ENCODE measurements around the gene THAP4. TPM values are rescaled to one million over a fixed set of nuclear protein-coding genes. Genes with fewer than 3 reads are reported as not detected.

Gene THAP4
- total RNA-seq, 1 donor from 2014 or later: 46.0 TPM

DNA sequence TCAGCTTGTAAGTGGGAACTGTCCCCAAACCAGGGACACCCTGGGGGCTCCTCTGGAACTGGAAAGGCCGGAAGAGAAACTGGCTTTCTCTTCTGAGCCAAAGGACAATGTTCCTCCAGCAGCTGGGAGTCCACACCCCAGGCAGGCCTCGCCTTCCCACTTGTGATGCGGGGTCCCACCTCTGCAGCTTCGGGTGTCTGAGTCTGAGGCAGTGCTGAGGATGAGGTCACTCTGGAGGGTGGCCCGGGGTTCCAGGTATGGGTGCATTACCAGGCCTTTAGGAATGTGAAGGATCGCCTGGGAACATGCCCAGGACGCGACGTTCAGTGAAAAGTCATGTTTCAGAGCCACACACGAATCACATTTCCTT, 96.6 kb downstream of the THAP4 start:
- Histone ChIP-seq H3K4me1 (ENCODE audit: insufficient read depth, low read length) (peaks cover 22% of the 10 kb centered on the region), H3K27ac (ENCODE audit: low read depth, low read length) (no peak overlapping the region), H3K79me2 (ENCODE audit: insufficient read depth, low read length) (no peaks in the 10 kb centered on the region), H3K9ac (ENCODE audit: low read length) (no peak overlapping the region), H3K4me2 (ENCODE audit: low read length) (peak overlapping the region; percentile 86), H3K36me3 (ENCODE audit: insufficient read depth, low read length) (no peaks in the 10 kb centered on the region), H3K4me3 (ENCODE audit: insufficient read depth, low read depth, low read length) (peak overlapping the region; percentile 55), H2AFZ (ENCODE audit: low read depth, low read length) (peak overlapping the region; percentile 79), H3K27me3 (ENCODE audit: insufficient read depth, low read length) (peaks cover 4% of the 10 kb centered on the region), H3K9me3 (ENCODE audit: insufficient read depth, low read depth, low read length) (no peaks in the 10 kb centered on the region), H4K20me1 (ENCODE audit: insufficient read depth, low read length) (no peaks in the 10 kb centered on the region)
- H3K27ac Mint-ChIP-seq (ENCODE audit: unreplicated experiment): peak overlapping the region; percentile 88
- peak; percentile 49 for DNase-seq (ENCODE audit: low read depth)
- H3K36me3 Mint-ChIP-seq (ENCODE audit: low read depth, unreplicated experiment): no peaks in the 10 kb centered on the region
- no peaks in the 10 kb centered on the region for H3K9me3 Mint-ChIP-seq (ENCODE audit: unreplicated experiment)
- TF ChIP-seq EZH2 (IDR thresholded peaks at IDR 0.05; ENCODE audit: insufficient read depth, low read length): no peak
- TF ChIP-seq, protein P1, sequence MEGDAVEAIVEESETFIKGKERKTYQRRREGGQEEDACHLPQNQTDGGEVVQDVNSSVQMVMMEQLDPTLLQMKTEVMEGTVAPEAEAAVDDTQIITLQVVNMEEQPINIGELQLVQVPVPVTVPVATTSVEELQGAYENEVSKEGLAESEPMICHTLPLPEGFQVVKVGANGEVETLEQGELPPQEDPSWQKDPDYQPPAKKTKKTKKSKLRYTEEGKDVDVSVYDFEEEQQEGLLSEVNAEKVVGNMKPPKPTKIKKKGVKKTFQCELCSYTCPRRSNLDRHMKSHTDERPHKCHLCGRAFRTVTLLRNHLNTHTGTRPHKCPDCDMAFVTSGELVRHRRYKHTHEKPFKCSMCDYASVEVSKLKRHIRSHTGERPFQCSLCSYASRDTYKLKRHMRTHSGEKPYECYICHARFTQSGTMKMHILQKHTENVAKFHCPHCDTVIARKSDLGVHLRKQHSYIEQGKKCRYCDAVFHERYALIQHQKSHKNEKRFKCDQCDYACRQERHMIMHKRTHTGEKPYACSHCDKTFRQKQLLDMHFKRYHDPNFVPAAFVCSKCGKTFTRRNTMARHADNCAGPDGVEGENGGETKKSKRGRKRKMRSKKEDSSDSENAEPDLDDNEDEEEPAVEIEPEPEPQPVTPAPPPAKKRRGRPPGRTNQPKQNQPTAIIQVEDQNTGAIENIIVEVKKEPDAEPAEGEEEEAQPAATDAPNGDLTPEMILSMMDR (IDR thresholded peaks at IDR 0.05; ENCODE audit: insufficient read depth, low read depth, low read length): no peak
- H3K4me1 Mint-ChIP-seq (ENCODE audit: low read depth, unreplicated experiment): peaks cover 4% of the 10 kb centered on the region
- H3K4me3 Mint-ChIP-seq (ENCODE audit: unreplicated experiment): peak overlapping the region; percentile 73
- no peak for FAIRE-seq
- H3K27me3 Mint-ChIP-seq (ENCODE audit: low read depth, unreplicated experiment): peaks cover 17% of the 10 kb centered on the region

DNA sequence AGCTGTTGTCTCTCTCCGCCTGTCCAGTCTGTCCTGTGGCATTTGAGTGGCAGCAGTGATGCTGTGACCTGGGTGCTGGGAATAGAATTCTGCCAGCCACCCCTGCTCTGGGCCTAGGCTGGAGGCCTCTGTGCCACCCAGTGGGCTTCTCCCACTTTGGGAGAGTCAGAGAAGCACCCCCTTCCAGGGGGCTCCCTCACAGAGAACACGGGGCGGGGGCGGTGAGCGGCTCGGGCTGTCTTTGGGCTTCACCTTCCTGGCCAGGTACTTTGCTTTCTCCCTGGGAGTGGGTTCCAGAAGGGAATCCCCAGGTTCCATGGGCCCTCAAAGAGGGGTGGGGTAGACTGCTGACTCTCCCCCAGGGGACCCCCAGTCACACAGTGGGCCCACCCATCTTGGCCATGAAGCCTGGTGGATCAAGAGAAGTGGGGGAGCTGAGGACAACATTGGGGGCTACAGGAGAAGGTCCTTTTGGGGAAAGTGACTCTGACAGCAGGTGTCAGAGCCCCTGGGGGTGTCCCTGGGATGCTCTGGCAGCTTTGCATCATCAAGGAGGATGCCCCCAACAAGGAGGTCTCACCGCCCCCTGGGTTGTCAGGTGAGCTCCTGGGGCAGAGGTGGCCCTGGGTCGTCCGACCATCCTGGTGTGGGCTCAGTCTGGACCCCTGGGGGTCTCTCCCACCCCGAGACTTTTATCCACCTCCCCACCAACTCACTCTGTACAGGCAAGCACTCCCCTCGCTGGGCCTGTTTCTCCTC, 97.2 kb downstream of the THAP4 start:
- Histone ChIP-seq H3K9me3 (ENCODE audit: insufficient read depth, low read depth, low read length) (no peaks in the 10 kb centered on the region), H3K27me3 (ENCODE audit: insufficient read depth, low read length) (peaks cover 4% of the 10 kb centered on the region), H3K4me3 (ENCODE audit: insufficient read depth, low read depth, low read length) (no peak overlapping the region), H3K4me1 (ENCODE audit: insufficient read depth, low read length) (peaks cover 17% of the 10 kb centered on the region), H3K27ac (ENCODE audit: low read depth, low read length) (no peak overlapping the region), H4K20me1 (ENCODE audit: insufficient read depth, low read length) (no peaks in the 10 kb centered on the region), H2AFZ (ENCODE audit: low read depth, low read length) (no peak overlapping the region), H3K36me3 (ENCODE audit: insufficient read depth, low read length) (no peaks in the 10 kb centered on the region), H3K79me2 (ENCODE audit: insufficient read depth, low read length) (no peaks in the 10 kb centered on the region), H3K4me2 (ENCODE audit: low read length) (no peak overlapping the region), H3K9ac (ENCODE audit: low read length) (no peak overlapping the region)
- H3K9me3 Mint-ChIP-seq (ENCODE audit: unreplicated experiment): no peaks in the 10 kb centered on the region
- peaks cover 4% of the 10 kb centered on the region for H3K4me1 Mint-ChIP-seq (ENCODE audit: low read depth, unreplicated experiment)
- H3K36me3 Mint-ChIP-seq (ENCODE audit: low read depth, unreplicated experiment): no peaks in the 10 kb centered on the region
- DNase-seq (ENCODE audit: low read depth): no peak
- no peak overlapping the region for H3K4me3 Mint-ChIP-seq (ENCODE audit: unreplicated experiment)
- H3K27me3 Mint-ChIP-seq (ENCODE audit: low read depth, unreplicated experiment): peaks cover 18% of the 10 kb centered on the region
- FAIRE-seq: no peak
- peak overlapping the region; percentile 88 for H3K27ac Mint-ChIP-seq (ENCODE audit: unreplicated experiment)
- TF ChIP-seq, protein P1 (IDR thresholded peaks at IDR 0.05; ENCODE audit: insufficient read depth, low read depth, low read length): no peak
- TF ChIP-seq EZH2 (IDR thresholded peaks at IDR 0.05; ENCODE audit: insufficient read depth, low read length): no peak
